NB4 (cell line): ENCODE measurements around the gene OBSCN.

Experiments
- CTCF ChIP-seq: IDR thresholded peaks from one replicate; pipeline ENCODE4 v1.5.1; 2012; ENCODE audit warnings: low read depth, low read length
- POLR2A ChIP-seq: IDR thresholded peaks from 2 replicates; pipeline ENCODE4 v1.6.1; 2011; ENCODE audit warnings: mild to moderate bottlenecking; ENCODE audit not compliant: insufficient read length; ENCODE audit errors: extremely low read depth

- TF ChIP-seq CTCF (no peak), POLR2A (no peak)
These were observed 108.9 kb downstream of the OBSCN start for GRCh38 chr1:228316589-228317387.
